ENCODE results near the gene FAM174A.

GRCh38 chr5:100496296-100496695 lies 38.9 kb upstream of the FAM174A start:
- TF ChIP-seq POLR2A (IDR thresholded peaks at IDR 0.05) (no peak), CTCF (IDR thresholded peaks at IDR 0.05) (no peak), POLR2AphosphoS5 (IDR thresholded peaks at IDR 0.05) (no peak), EP300 (IDR thresholded peaks at IDR 0.05) (no peak)
